UCSD-AML1 (cell line): ENCODE measurements around the gene PCIF1.
"Not testable (repeated sequence)": the region's sequence is repeated elsewhere in the genome, so short reads cannot be mapped to it uniquely, and the experiment has no call there.

Experiments used
- DNase-seq: peaks from one replicate; lab custom pipeline; 2025; ENCODE audit not compliant: unreplicated experiment; lab: John Stamatoyannopoulos, UW

The PCIF1 gene

DNA sequence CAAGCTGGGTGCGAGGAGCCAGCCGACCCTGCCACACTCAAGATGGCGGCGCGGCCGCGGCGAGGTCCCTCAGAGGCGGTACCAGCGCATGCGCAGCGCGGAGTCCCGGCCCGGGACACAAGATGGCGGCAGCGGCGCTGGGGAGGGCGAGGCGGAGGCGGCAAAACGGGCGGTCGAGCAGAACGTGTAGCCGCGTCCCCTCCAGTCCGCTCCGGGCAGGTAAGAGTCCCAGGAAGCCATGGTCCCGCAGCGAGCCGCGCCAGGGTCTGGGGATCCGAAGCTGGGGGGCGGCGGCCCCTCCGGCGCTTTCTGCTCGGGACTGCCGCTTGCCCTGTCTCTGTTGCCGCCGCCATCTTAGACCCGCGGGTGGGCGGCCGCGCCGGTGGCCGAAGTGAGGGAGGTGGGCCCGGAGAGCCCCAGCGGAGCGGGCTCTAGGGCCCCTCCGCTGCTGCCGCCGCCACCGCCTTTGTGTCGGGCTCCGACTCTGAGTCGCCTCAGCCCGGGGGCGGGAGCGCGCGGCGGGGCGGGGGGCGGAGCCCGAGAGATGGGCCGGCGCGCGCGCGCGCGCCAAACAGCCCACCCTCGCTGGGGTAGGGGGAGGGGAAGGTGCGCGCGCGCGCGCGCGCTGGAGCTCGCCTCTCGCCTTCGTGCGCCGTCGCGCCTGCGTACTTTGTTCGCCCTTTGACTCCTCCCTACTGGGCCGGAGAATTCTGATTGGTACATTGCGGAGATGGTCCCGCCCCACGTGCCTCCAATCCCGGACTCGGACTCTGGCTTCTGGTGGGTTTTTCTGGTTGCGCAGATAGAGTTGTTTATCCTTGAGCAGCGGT lies at the start of gene PCIF1:
Gene PCIF1, plus strand, starts transcription at position 98 of the 830 bp plus-strand sequence. CDS start 4,317 bp downstream, outside the sequence.
- peak; percentile 98 for DNase-seq

- no peak for DNase-seq
These were observed 47.7 kb upstream of the PCIF1 start for GRCh38 chr20:45886590-45887345.

DNA sequence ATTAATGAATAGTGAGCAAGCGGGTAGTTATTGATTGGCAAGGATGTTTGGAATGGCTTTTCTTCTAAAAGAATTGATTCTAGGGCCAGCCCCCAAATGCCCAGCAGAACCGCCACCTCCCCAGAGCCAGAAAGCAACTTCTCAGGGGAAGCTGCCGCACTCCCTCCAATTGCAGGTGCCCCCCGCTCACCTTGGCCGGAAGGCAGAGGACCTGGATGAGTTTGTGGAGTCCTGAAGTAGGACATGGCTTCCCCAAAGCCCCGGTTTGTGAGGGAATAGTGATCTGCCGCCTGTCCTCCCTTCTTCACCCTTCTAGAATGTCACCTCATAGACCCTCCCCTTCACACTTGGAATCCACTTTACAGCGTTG lies 47.2 kb upstream of the PCIF1 start, which contains the start of gene SPATA25:
Gene SPATA25, minus strand, starts transcription at position 277 of the 370 bp plus-strand sequence. Its CDS starts 32 bp downstream, at position 245.
- DNase-seq, result no peak

GRCh38 chr20:45888681-45889080 lies 45.8 kb upstream of the PCIF1 start:
- no peak for DNase-seq

- peak; percentile 80 for DNase-seq
These were observed 44.2 kb upstream of the PCIF1 start for GRCh38 chr20:45890077-45890984.

- peak; percentile 88 for DNase-seq
These were observed 43.2 kb upstream of the PCIF1 start, which contains the start of the genes CTSA and NEURL2 for GRCh38 chr20:45890985-45891983. CTSA (plus strand) TSS chr20:45891335; CDS start chr20:45891569, 234 bp downstream. NEURL2 (minus strand) TSS chr20:45891208; CDS start chr20:45890991, 217 bp downstream.

- no peak for DNase-seq
These were observed 42.2 kb upstream of the PCIF1 start for GRCh38 chr20:45892049-45892825.

GRCh38 chr20:45892828-45893500 lies 41.5 kb upstream of the PCIF1 start:
- no peak for DNase-seq

- DNase-seq, result no peak
These were observed 40.7 kb upstream of the PCIF1 start for GRCh38 chr20:45893831-45894230.

DNA sequence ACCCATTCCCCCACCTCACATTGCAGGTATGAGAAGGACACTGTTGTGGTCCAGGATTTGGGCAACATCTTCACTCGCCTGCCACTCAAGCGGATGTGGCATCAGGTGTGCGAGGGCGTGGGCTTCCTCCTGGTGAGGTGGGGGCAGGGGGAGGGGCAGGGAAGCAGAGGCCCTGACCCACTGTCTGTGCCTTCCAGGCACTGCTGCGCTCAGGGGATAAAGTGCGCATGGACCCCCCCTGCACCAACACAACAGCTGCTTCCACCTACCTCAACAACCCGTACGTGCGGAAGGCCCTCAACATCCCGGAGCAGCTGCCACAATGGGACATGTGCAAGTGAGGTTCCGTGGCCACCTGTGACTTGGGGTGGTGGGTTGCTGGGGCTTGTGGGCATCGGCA lies 39.7 kb upstream of the PCIF1 start:
- no peak for DNase-seq

- no peak for DNase-seq
These were observed 37.8 kb upstream of the PCIF1 start for GRCh38 chr20:45896641-45897161.

GRCh38 chr20:45897289-45897688 lies 37.2 kb upstream of the PCIF1 start:
- DNase-seq, result no peak

DNA sequence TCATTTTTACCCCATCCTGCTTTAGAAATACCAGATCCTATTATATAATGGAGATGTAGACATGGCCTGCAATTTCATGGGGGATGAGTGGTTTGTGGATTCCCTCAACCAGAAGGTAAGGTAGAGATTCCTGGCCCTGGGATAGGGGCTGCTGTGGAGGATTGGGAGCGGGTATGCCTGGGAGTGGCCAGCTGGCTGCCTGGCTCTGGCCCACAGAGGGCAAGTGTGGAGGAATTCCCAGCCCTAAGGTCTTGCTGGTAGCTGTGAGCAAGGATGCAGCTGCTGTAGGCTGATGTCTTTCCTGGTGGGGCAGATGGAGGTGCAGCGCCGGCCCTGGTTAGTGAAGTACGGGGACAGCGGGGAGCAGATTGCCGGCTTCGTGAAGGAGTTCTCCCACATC lies 36.8 kb upstream of the PCIF1 start:
- no peak for DNase-seq

DNA sequence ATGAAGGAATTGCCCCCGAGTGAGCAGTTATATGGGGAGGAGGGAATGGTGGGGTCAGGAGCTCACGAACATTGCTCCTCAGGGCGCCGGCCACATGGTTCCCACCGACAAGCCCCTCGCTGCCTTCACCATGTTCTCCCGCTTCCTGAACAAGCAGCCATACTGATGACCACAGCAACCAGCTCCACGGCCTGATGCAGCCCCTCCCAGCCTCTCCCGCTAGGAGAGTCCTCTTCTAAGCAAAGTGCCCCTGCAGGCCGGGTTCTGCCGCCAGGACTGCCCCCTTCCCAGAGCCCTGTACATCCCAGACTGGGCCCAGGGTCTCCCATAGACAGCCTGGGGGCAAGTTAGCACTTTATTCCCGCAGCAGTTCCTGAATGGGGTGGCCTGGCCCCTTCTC lies 36.2 kb upstream of the PCIF1 start:
- DNase-seq, result no peak

- DNase-seq, result no peak
These were observed 35.2 kb upstream of the PCIF1 start for GRCh38 chr20:45899046-45899835.

DNA sequence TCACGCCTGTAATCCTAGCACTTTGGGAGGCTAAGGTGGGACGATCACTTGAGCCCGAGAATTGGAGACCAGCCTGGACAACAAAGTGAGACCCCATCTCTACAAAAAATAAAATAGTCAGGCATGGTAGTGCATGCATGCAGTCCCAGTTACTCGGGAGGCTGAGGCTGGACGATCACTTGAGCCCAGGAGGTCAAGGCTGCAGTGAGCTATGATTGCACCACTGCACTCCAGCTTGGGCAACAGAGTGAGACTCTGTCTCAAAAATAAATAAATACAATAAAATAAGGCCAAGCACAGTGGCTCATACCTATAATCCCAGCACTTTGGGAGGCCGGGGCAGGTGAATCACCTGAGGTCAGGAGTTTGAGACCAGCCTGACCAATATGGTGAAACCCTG lies 33.2 kb upstream of the PCIF1 start:
- DNase-seq, result not testable (repeated sequence)

GRCh38 chr20:45902199-45902701 lies 32.2 kb upstream of the PCIF1 start:
- no peak for DNase-seq
